ENCODE data around the gene BCAR3. TPM values are rescaled to one million over a fixed set of nuclear protein-coding genes. Genes with fewer than 3 reads are reported as not detected.

BCAR3 gene
- polyA plus RNA-seq, 2 of the 4 experiments (the other 2 are of a cell fraction) = 31.6 to 33.4 TPM

DNA sequence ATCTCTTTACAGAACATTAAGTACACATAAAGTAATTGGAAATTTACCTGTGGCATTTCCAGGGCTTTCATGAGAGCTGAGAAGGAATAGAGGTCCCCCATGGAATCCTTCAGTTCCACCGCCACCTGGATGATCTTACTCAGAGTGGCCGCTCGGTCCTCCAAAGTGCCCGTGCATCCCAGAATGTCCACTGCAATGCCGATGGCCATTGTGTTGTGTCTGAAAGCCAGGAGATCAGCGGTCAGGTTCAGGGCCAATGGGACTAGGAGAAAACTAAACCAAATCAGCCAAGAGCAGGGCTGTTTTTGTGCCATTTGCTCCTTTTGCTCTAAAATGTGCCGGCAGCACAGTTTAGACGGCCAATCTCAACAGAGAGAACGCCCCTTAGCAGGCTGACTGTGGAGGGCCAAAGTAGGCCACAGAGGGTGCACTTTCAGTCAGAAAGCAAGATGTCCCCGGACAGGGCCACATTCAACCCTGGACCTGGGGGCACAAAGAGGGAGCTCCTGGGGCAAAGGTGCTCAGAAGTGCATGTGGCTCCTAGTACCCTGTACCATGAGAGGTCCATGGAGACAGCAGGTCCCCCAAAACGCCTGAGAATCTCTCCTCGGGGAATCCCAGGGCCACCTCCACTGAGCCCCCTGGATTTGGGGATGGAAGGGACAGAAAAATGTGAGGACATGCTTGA is 109.9 kb downstream of the BCAR3 start:
- POLR2A ChIA-PET = no interaction called here

DNA sequence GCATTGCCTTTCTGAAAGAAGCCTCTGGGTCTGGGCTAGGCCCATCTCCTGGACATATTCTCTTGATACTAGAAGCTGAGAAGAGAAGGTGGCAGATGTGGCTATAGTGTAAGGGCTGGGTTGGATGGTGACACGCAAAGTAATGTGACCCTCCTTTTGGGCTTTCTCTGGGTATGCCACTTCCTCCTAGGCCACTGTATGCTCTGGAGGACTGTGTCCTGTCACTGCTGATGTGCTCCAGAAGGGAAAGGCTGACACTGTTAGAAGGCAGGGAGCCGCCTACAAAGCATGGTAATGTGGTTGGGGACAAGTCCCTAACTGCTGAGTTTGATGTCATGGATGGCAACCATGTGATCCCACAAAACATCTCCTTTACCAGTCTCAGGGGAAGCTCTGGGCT is 112.1 kb downstream of the BCAR3 start:
- no peak overlapping the region for H3K4me2 ChIP-seq
- H3K9me3 ChIP-seq = no peaks in the 10 kb centered on the region
- no peak for TF ChIP-seq HOXB5 (CRISPR knock-in tag; IDR thresholded peaks at IDR 0.05)
- TF ChIP-seq, protein P1, sequence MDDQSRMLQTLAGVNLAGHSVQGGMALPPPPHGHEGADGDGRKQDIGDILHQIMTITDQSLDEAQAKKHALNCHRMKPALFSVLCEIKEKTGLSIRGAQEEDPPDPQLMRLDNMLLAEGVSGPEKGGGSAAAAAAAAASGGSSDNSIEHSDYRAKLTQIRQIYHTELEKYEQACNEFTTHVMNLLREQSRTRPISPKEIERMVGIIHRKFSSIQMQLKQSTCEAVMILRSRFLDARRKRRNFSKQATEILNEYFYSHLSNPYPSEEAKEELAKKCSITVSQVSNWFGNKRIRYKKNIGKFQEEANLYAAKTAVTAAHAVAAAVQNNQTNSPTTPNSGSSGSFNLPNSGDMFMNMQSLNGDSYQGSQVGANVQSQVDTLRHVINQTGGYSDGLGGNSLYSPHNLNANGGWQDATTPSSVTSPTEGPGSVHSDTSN (IDR thresholded peaks at IDR 0.05) = no peak
- no peak for TF ChIP-seq CEBPB (IDR thresholded peaks at IDR 0.05)
- no peak for TF ChIP-seq MAZ (IDR thresholded peaks at IDR 0.05; ENCODE audit: borderline replicate concordance, low read depth, low read length)
- no peak for TF ChIP-seq FOXS1 (CRISPR knock-in tag; IDR thresholded peaks at IDR 0.05)
- no peak for TF ChIP-seq MAFK (IDR thresholded peaks at IDR 0.05; ENCODE audit: partially characterized antibody)
- no peak for TF ChIP-seq JUNB (IDR thresholded peaks at IDR 0.05)
- no peak for TF ChIP-seq NR3C1 (IDR thresholded peaks at IDR 0.05)
- no peak for TF ChIP-seq CBX2 (IDR thresholded peaks at IDR 0.05; ENCODE audit: borderline replicate concordance, low read depth)
- no peak for TF ChIP-seq SMC3 (IDR thresholded peaks at IDR 0.05)
- TF ChIP-seq HDAC2 (IDR thresholded peaks at IDR 0.05) = no peak
- no peak for TF ChIP-seq RNF2 (IDR thresholded peaks at IDR 0.05; ENCODE audit: borderline replicate concordance, low read depth)
- TF ChIP-seq ZSCAN20 (CRISPR knock-in tag; IDR thresholded peaks at IDR 0.05) = no peak
- TF ChIP-seq EHF (CRISPR knock-in tag; IDR thresholded peaks at IDR 0.05) = no peak
- no peak for TF ChIP-seq FOSL2 (IDR thresholded peaks at IDR 0.05)
- TF ChIP-seq FOSL2 (CRISPR knock-in tag; IDR thresholded peaks at IDR 0.05) = no peak
- TF ChIP-seq EP300 (IDR thresholded peaks at IDR 0.05) = no peak
- TF ChIP-seq, protein P2, sequence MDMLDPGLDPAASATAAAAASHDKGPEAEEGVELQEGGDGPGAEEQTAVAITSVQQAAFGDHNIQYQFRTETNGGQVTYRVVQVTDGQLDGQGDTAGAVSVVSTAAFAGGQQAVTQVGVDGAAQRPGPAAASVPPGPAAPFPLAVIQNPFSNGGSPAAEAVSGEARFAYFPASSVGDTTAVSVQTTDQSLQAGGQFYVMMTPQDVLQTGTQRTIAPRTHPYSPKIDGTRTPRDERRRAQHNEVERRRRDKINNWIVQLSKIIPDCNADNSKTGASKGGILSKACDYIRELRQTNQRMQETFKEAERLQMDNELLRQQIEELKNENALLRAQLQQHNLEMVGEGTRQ (IDR thresholded peaks at IDR 0.05) = no peak
- no peak for TF ChIP-seq JUN (IDR thresholded peaks at IDR 0.05)
- TF ChIP-seq, protein P3, sequence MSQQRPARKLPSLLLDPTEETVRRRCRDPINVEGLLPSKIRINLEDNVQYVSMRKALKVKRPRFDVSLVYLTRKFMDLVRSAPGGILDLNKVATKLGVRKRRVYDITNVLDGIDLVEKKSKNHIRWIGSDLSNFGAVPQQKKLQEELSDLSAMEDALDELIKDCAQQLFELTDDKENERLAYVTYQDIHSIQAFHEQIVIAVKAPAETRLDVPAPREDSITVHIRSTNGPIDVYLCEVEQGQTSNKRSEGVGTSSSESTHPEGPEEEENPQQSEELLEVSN (IDR thresholded peaks at IDR 0.05; ENCODE audit: borderline replicate concordance, low read depth) = no peak
- CTCF ChIA-PET = interaction anchor here (0.8 kb wide), 1 partner anchor 53 kb away, joined by 3 read pairs; no protein-coding TSS in a partner anchor
- POLR2A ChIA-PET = no interaction called here
- DNase-seq (ENCODE audit: low read depth in 1 of 2, low spot score in 1 of 2) = no peak
- H3K27ac ChIP-seq = no peak overlapping the region
- no peak for FAIRE-seq
- H3K4me3 ChIP-seq = no peak overlapping the region
- WGBS (ENCODE audit: missing lambda C conversion rate) = 90% methylated on average over 2 of the region's 2 CpGs
- H3K4me1 ChIP-seq = peaks cover 23% of the 10 kb centered on the region; the same call in 2 of the 3 replicates
- ATAC-seq = no peak

More for the DNA sequence above, 109.9 kb downstream of the BCAR3 start:
- DNase-seq (ENCODE audit: low read depth in 1 of 2, low spot score in 1 of 2) (no peak), FAIRE-seq (no peak), ATAC-seq (no peak)
- Histone ChIP-seq H3K4me2 (no peak overlapping the region), H3K9me3 (no peaks in the 10 kb centered on the region), H3K4me3 (no peak overlapping the region), H3K27ac (no peak overlapping the region), H3K4me1 (peaks cover 23% of the 10 kb centered on the region; the same call in 2 of the 3 replicates)
- WGBS (ENCODE audit: missing lambda C conversion rate) = 95% methylated on average over 11 of the region's 12 CpGs
- CTCF ChIA-PET = interaction anchor here (0.9 to 1.6 kb wide), 2 partner anchors 10 to 58 kb away, joined by 3 to 6 read pairs; no protein-coding TSS in a partner anchor
- TF ChIP-seq ZFP36 (IDR thresholded peaks at IDR 0.05; ENCODE audit: borderline replicate concordance, partially characterized antibody) = no peak
- TF ChIP-seq PHF8 (IDR thresholded peaks at IDR 0.05; ENCODE audit: borderline replicate concordance, low read depth) = no peak
- no peak for TF ChIP-seq EHMT2 (IDR thresholded peaks at IDR 0.05; ENCODE audit: low read depth)
- TF ChIP-seq, protein P4, sequence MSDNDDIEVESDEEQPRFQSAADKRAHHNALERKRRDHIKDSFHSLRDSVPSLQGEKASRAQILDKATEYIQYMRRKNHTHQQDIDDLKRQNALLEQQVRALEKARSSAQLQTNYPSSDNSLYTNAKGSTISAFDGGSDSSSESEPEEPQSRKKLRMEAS (IDR thresholded peaks at IDR 0.05) = no peak
- TF ChIP-seq MYC (IDR thresholded peaks at IDR 0.05; ENCODE audit: borderline replicate concordance, low read length) = no peak

Measured in A549 (cell line).